HL-60 (cell line): ENCODE data around the gene IZUMO2.

Experiments used
- GABPA ChIP-seq: IDR thresholded peaks from 2 replicates; pipeline ENCODE4 v1.6.1; 2012; ENCODE audit warnings: low read depth
- POLR2AphosphoS5 ChIP-seq: IDR thresholded peaks from 2 replicates; pipeline ENCODE4 v1.6.1; 2012; ENCODE audit warnings: low read depth
- TF ChIP-seq, protein P1 (sequence below): IDR thresholded peaks from one replicate; pipeline ENCODE4 v1.5.1; 2011; ENCODE audit warnings: low read length, control low read depth, inconsistent platforms; ENCODE audit not compliant: insufficient read depth

DNA sequence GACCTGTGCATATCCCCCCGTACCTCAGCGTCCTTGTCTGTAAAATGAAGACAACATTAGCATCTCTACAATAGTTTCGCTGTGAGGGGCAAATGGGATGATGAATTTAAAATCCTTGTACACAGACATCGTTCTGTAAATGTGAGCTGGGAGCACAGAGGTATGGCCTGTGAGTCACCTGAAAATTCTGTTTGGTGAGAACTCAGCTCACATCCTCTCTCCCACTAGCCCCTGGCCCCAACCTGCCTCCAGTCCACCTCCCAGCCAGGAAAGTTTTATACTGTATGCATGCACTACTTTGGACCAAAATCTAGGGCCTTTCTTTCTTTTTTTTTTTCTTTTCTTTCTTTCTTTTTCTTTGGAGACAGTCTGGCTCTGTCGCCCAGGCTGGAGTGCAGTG is 8.7 kb upstream of the IZUMO2 start:
- TF ChIP-seq, protein P1, sequence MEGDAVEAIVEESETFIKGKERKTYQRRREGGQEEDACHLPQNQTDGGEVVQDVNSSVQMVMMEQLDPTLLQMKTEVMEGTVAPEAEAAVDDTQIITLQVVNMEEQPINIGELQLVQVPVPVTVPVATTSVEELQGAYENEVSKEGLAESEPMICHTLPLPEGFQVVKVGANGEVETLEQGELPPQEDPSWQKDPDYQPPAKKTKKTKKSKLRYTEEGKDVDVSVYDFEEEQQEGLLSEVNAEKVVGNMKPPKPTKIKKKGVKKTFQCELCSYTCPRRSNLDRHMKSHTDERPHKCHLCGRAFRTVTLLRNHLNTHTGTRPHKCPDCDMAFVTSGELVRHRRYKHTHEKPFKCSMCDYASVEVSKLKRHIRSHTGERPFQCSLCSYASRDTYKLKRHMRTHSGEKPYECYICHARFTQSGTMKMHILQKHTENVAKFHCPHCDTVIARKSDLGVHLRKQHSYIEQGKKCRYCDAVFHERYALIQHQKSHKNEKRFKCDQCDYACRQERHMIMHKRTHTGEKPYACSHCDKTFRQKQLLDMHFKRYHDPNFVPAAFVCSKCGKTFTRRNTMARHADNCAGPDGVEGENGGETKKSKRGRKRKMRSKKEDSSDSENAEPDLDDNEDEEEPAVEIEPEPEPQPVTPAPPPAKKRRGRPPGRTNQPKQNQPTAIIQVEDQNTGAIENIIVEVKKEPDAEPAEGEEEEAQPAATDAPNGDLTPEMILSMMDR, result no peak
- TF ChIP-seq POLR2AphosphoS5 (no peak), GABPA (no peak)
